Endothelial cell (in vitro differentiated cells): Measurements from ENCODE around the gene MT1F. TPM values are rescaled to one million over a fixed set of nuclear protein-coding genes. Genes with fewer than 3 reads are reported as not detected.

ENCODE experiments used
- DNase-seq: peaks from one replicate; pipeline ENCODE4 v3.0.0; 2021; ENCODE audit warnings: low spot score
- H3K27ac Mint-ChIP-seq: one replicate; pipeline ENCODE4 v1.8.0; 2021; ENCODE audit warnings: mixed read lengths, inconsistent platforms; ENCODE audit not compliant: unreplicated experiment
- H3K27me3 Mint-ChIP-seq: one replicate; pipeline ENCODE4 v1.8.0; 2021; ENCODE audit warnings: mild to moderate bottlenecking, moderate library complexity, mixed read lengths, inconsistent platforms; ENCODE audit not compliant: unreplicated experiment
- H3K36me3 Mint-ChIP-seq: one replicate; pipeline ENCODE4 v1.8.0; 2021; ENCODE audit warnings: mild to moderate bottlenecking, low read depth, mixed read lengths, inconsistent platforms; ENCODE audit not compliant: unreplicated experiment
- H3K4me1 Mint-ChIP-seq: one replicate; pipeline ENCODE4 v1.8.0; 2021; ENCODE audit warnings: mild to moderate bottlenecking, mixed read lengths, inconsistent platforms; ENCODE audit not compliant: unreplicated experiment
- H3K4me3 Mint-ChIP-seq: one replicate; pipeline ENCODE4 v1.8.0; 2021; ENCODE audit warnings: mild to moderate bottlenecking, mixed read lengths, inconsistent platforms; ENCODE audit not compliant: unreplicated experiment
- H3K9me3 Mint-ChIP-seq: one replicate; pipeline ENCODE4 v1.8.0; 2021; ENCODE audit warnings: mixed read lengths, inconsistent platforms; ENCODE audit not compliant: unreplicated experiment
- total RNA-seq: library from RNA; stranded (reverse); fragmentation: NEBNext Ultra II Directional; extraction: Animal tissue kit (Norgen Biotek cat#: 25700); gene quantifications from one replicate; pipeline ENCODE4 v1.2.1, GENCODE V29; 2021; ENCODE audit not compliant: unreplicated experiment
- TF ChIP-seq, protein P1 (sequence below): fragments of 200-600 bp; sonication (generic); IDR thresholded peaks from one replicate; pipeline ENCODE4 v1.5.0; 2021; ENCODE audit warnings: antibody characterized with exemption; ENCODE audit not compliant: unreplicated experiment

MT1F gene
- total RNA-seq, 1 donor from 2014 or later, result not detected

DNA sequence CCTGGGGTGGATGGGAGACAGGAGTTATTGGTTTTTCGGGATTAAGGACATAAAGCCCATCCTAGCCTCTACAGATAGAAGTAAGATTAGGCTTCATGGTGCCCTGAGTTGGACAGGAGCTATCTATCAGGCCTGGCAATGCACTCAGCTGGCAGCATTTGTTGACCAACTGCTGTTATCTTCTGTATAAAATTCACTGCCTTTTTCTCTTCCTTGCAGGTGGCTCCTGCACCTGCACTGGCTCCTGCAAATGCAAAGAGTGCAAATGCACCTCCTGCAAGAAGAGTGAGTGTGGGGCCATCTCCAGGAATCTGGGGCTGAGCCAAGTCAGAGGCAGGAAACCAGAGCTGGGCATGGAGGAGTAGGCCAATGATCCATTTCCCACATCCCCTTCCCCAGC lies 18.7 kb upstream of the MT1F start:
- Mint-ChIP-seq H3K27me3 (peaks cover 41% of the 10 kb centered on the region), H3K27ac (no peak overlapping the region), H3K4me1 (peaks cover 7% of the 10 kb centered on the region), H3K4me3 (no peak overlapping the region), H3K9me3 (no peaks in the 10 kb centered on the region), H3K36me3 (no peaks in the 10 kb centered on the region)
- DNase-seq, result no peak
- TF ChIP-seq, protein P1, sequence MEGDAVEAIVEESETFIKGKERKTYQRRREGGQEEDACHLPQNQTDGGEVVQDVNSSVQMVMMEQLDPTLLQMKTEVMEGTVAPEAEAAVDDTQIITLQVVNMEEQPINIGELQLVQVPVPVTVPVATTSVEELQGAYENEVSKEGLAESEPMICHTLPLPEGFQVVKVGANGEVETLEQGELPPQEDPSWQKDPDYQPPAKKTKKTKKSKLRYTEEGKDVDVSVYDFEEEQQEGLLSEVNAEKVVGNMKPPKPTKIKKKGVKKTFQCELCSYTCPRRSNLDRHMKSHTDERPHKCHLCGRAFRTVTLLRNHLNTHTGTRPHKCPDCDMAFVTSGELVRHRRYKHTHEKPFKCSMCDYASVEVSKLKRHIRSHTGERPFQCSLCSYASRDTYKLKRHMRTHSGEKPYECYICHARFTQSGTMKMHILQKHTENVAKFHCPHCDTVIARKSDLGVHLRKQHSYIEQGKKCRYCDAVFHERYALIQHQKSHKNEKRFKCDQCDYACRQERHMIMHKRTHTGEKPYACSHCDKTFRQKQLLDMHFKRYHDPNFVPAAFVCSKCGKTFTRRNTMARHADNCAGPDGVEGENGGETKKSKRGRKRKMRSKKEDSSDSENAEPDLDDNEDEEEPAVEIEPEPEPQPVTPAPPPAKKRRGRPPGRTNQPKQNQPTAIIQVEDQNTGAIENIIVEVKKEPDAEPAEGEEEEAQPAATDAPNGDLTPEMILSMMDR, result no peak

- H3K4me1 Mint-ChIP-seq, result peaks cover 4% of the 10 kb centered on the region
- peaks cover 36% of the 10 kb centered on the region for H3K27me3 Mint-ChIP-seq
- no peak for DNase-seq
- H3K9me3 Mint-ChIP-seq, result no peaks in the 10 kb centered on the region
- no peak overlapping the region for H3K4me3 Mint-ChIP-seq
- no peaks in the 10 kb centered on the region for H3K36me3 Mint-ChIP-seq
- TF ChIP-seq, protein P1, result no peak
- H3K27ac Mint-ChIP-seq, result no peak overlapping the region
These were observed 17.7 kb upstream of the MT1F start for GRCh38 chr16:56640076-56640475.

DNA sequence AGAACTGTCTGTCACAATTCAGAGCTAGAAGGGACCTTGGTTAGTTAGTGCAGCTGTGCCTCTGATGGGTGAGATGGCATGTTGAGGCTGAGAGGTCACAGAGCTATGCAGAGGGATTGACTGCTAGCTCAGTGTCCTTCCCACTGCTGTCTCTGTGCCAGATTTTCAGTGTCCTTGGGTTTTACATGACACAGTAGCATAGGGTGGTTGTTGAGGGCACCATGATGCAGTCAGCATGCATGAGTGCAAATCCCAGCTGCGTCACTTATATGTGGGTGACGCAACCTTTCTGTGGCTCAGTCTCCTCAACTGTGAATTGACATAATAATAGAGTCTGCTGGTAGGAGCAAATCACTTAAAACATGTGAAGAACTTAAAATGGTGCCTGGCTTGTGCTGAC lies 16.6 kb upstream of the MT1F start:
- DNase-seq, result no peak
- Mint-ChIP-seq H3K27ac (no peak overlapping the region), H3K4me1 (peaks cover 3% of the 10 kb centered on the region), H3K27me3 (peaks cover 34% of the 10 kb centered on the region), H3K36me3 (no peaks in the 10 kb centered on the region), H3K9me3 (no peaks in the 10 kb centered on the region), H3K4me3 (no peak overlapping the region)
- TF ChIP-seq, protein P1, result no peak

- no peaks in the 10 kb centered on the region for H3K4me1 Mint-ChIP-seq
- H3K4me3 Mint-ChIP-seq, result no peak overlapping the region
- H3K27me3 Mint-ChIP-seq, result peaks cover 27% of the 10 kb centered on the region
- H3K36me3 Mint-ChIP-seq, result no peaks in the 10 kb centered on the region
- TF ChIP-seq, protein P1, result no peak
- no peak overlapping the region for H3K27ac Mint-ChIP-seq
- no peaks in the 10 kb centered on the region for H3K9me3 Mint-ChIP-seq
- no peak for DNase-seq
These were observed 14.5 kb upstream of the MT1F start for GRCh38 chr16:56643080-56643778.

DNA sequence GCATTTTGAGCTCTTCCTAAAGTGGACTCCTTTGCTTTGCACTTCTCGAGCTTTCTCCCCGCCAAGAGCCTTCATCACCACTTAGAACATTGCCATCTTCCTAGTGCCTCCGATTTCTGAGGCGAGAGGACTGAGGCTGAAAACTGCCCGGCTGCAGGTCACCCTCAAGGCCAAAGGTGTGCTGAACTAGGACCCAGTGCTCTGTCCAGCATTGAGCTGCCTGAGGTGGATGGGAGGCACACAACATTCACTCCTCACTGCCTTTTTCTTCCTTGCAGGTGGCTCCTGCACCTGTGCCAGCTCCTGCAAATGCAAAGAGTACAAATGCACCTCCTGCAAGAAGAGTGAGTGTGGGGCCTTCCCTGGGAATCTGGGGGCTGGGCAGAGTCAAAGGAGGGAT lies 13.9 kb upstream of the MT1F start:
- Mint-ChIP-seq H3K27ac (no peak overlapping the region), H3K36me3 (no peaks in the 10 kb centered on the region), H3K9me3 (no peaks in the 10 kb centered on the region), H3K27me3 (peaks cover 27% of the 10 kb centered on the region), H3K4me1 (no peaks in the 10 kb centered on the region), H3K4me3 (no peak overlapping the region)
- DNase-seq, result no peak
- TF ChIP-seq, protein P1, result no peak
